HG02642 (cell line): ENCODE data around the gene CCDC88C.

Experiments
- ATAC-seq: cut with Tn5 transposase; IDR thresholded peaks from one replicate; pipeline ENCODE4 v1.9.1; 2021; ENCODE audit warnings: mild to moderate bottlenecking; ENCODE audit not compliant: unreplicated experiment, poor library complexity

The CCDC88C gene

GRCh38 chr14:91297081-91297711 is 120.4 kb downstream of the CCDC88C start:
- ATAC-seq: no peak

GRCh38 chr14:91295851-91296796 is 121.5 kb downstream of the CCDC88C start:
- ATAC-seq: no peak

DNA sequence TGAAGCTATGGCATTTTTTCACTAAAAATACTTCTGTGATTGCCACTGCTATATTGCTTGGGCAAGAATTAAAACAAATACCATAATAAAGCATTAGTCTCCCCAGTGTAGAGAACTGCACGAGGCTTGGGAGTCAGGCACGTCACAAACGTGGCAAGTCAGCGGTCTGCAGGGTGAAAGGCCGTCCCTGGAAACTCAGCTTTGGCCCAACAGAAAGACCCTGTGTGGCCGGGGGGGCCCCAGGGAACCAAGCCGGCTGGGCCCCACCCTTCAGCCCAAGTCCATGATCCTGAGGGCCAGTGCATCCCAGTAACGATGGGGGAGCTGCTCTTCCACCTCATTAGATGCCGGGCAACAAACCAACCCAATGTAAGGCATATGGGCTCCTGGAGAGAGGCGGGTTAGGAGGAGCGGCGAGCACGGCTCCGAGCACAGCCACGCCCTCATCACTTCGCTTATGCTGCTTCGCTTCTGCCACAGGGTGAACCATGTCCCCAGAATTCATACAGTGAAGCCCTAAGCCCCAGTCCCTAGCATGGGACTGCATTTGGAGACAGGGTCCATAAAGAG is 122.3 kb downstream of the CCDC88C start:
- no peak for ATAC-seq

GRCh38 chr14:91294153-91294552 is 123.5 kb downstream of the CCDC88C start:
- ATAC-seq: no peak

DNA sequence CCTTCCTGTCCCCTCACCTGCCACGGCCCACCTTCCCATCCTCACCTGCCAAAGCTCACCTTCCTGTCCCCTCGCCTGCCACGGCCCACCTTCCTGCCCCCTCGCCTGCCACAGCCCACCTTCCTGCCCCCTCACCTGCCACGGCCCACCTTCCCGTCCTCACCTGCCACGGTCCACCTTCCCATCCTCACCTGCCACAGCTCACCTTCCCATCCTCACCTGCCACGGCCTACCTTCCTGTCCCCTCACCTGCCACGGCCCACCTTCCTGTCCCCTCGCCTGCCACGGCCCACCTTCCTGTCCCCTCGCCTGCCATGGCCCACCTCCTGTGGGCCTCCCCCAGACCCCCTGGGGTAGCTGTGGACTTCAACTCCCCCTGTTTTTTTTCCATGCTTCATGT is 124.3 kb downstream of the CCDC88C start:
- no peak for ATAC-seq

DNA sequence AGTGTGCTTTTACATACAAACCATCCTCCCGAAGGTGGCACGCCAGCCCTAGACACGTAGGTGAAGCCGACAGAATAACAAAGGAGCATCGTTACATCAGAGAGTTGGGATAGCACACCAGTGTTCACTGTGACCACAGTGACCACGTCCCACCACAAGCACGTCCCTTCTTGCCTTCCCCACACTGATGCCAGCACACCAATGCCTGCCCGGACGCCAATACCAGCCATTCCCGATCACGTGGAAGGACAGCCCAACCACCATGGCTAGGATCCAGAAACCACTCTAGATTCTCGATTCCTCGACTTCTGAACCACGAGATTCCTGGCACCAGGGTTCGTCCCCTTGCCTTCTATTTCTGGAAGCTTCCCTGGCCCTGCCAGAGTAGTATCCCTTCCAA is 125.1 kb downstream of the CCDC88C start:
- no peak for ATAC-seq

DNA sequence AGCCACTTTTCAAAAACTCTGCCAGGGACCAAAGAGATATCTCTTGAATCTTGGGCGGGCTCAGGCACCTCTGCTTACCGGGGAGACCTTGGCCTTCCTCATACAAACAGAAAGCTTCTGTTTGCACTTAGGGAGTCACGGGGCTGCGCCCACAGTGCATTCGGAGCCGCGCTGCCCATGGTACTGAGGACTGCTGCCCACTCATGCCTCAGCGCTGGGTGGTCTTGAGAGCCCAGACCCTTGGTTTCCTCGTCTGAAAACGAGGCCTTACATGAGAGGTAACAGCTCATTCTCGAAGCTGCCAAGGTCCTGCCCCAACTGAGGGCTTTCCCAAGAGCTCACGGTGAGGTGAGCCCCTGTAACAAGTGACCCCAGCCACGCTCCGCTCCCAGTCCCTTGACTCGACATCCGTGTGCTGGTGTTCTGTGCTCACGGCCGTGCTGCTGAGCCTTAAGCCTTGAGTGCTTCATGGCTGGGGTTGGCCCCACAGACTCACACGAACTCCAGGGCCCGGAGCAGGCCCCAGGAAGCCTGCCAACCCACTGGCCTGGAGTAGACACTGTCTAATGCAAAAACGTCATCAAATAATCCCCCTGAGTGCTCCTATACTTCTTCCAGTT is 125.7 kb downstream of the CCDC88C start:
- no peak for ATAC-seq

- no peak for ATAC-seq
These were observed 126.6 kb downstream of the CCDC88C start for GRCh38 chr14:91290986-91291385.

- ATAC-seq: no peak
These were observed 128.2 kb downstream of the CCDC88C start for GRCh38 chr14:91289464-91289863.

DNA sequence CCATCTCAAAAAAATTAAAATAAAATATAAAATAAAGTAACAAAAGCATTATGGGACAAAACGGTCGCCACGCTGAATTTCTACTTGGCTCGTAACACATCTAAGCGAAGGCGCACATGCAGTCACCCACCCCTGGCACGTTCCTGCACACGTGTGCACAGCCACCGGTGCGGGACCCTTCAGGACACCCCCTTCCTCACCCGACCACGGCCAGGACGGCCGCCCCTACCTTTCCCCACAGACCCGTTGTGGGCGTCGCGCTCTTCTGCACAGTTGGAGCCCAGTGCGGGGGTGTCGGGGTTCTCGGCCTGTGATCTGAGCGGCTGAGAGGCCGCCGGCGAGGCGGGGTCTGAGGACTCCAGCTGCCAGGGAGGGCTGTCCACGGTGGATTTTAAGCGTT is 128.7 kb downstream of the CCDC88C start:
- ATAC-seq: no peak

- no peak for ATAC-seq
These were observed 131.1 kb downstream of the CCDC88C start for GRCh38 chr14:91286530-91286937.

DNA sequence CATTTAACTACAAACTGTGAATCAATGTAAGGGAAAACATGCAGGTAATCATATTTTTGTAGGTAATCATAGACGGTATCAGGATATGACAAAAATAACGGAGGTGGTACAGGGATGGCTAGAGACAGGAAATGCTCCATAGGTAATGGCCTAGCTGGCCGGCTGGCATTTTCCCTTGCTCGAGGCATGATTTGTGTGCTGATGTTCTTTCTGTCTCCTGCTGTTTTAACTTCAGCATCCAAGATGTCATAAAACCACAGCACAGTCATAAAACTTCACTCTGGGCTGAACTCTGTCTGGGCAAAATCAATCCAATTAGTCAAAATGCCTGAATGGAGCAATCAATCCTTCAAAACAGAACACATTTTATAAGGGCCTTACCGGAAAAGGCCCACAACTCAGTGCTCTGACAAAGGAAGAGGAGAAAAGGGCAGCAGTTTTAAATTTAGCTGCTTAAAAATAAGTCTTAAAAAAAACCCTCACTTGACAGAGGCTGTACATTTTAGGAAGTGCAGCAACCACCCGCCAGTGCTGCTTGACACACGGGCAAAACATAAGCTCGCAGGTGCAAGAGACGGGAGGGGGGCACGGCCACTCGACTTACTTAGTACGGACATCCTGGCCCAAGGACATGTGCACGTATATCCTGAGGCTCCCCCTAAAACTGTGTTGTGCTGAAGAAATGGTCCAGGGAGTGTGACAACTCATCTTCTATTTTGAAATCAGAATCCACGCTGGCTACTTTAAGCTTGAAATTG is 132.7 kb downstream of the CCDC88C start:
- ATAC-seq: no peak

DNA sequence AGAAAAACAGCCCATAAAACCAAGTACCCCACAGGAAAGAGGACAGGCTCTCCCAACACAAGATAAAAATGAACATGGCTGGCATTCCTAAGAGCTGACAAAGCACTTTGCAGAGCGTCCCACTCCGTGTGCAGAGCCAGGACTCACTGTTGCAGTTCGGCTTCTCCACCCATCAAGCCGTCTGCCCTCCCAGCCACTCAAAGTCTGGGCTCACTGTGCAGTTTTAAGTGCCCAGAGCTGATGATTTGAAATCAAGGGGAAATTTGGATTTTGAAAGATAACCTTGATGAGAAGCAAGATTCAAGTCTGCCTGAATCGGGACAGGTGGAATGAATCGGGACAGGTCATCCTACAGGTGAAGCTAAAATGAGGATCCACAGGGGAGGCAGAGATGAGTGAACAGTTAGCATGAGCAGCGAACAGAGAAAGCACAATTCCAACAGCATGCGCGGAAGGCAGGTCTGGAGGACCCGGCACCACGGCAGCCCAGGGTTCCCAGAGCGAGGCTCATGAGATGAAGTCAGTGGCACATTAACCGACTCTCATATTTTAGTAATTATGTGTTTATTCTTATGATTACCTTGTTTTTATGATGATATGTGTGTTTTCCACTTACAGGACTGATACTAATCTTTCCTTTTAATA is 133.4 kb downstream of the CCDC88C start:
- ATAC-seq: no peak

GRCh38 chr14:91283666-91284065 is 134.0 kb downstream of the CCDC88C start:
- ATAC-seq: no peak

GRCh38 chr14:91282954-91283645 is 134.5 kb downstream of the CCDC88C start:
- no peak for ATAC-seq

GRCh38 chr14:91281346-91281745 is 136.3 kb downstream of the CCDC88C start:
- no peak for ATAC-seq

DNA sequence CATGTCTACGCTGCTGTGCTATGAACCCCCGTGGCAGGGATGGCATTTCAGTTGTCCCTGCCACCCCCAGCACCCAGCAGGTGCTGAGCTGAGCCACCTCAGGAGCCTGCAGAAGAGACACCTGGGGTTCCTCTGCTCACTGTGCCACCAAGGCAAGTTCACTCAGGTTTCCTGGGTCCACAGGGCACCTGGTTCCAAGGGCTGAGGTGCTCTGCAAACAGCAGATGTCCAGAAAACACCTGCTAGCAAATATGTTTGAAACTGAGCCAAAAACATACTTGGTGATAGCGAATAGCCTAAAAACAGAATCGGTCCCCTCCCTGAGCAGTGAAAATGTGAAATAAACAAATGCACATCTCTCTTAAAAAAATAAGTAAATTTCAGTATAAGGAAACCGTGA is 137.5 kb downstream of the CCDC88C start:
- no peak for ATAC-seq

DNA sequence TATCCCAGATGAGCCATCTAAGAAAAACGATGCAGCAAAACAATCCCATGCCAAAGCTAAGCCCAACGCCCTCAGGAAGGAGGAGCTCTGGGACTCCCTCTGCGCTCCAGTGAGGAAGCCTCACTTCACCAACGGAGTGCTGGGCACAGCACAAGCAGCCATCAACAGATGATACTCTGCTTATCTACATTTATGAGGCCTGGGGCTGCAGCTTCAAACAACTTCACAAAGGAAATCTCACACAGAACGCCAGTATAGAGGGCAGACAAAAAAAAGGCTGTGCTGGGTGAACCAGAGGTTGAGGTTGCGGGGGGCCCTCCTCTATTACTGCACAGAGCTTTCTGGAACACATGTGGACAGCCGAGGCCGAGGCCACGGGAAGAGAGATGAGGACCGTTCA is 138.3 kb downstream of the CCDC88C start:
- ATAC-seq: no peak

GRCh38 chr14:91278383-91278715 is 139.3 kb downstream of the CCDC88C start:
- no peak for ATAC-seq
